Measurements from ENCODE around the gene SLC25A14. TPM values are rescaled to one million over a fixed set of nuclear protein-coding genes. Genes with fewer than 3 reads are reported as not detected.
"Not testable (repeated sequence)": the region's sequence is repeated elsewhere in the genome, so short reads cannot be mapped to it uniquely, and the experiment has no call there.

SLC25A14 gene
- total RNA-seq, 1 experiment from 2014 or later: 8.3 TPM

DNA sequence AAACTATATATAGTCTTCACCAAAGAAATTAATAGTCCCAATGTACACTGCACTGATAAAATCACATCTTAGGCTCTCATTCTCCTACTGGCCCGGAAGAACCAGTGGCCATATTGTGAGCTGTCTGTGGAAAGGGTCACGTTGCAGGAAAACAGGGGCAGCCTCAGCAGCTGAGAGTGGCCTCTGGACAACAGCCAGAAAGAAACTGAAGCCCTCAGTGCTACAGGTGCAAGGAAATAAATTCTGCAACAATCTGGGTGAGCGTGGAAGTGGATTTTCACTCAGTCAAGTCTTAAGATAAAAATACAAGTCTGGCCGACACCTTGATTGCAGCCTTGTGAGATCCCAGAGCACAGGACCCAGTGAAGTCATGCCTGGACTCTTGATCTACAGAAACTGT, 3.2 kb upstream of the SLC25A14 start:
- Mint-ChIP-seq H3K4me3 (ENCODE audit: unreplicated experiment) (no peak overlapping the region), H3K4me1 (ENCODE audit: low read depth, unreplicated experiment) (no peaks in the 10 kb centered on the region), H3K36me3 (ENCODE audit: insufficient read depth, unreplicated experiment) (peaks cover 7% of the 10 kb centered on the region), H3K27ac (ENCODE audit: unreplicated experiment) (no peak overlapping the region), H3K27me3 (ENCODE audit: insufficient read depth, unreplicated experiment) (no peaks in the 10 kb centered on the region), H3K9me3 (ENCODE audit: unreplicated experiment) (no peaks in the 10 kb centered on the region)
- Histone ChIP-seq H3K36me3 (ENCODE audit: control insufficient read depth, insufficient read depth, low read length) (no peaks in the 10 kb centered on the region), H3K27me3 (replicated peaks; ENCODE audit: control insufficient read depth, insufficient read depth, low read length) (no peaks in the 10 kb centered on the region), H3K9me3 (no peaks in the 10 kb centered on the region), H3K4me1 (no peaks in the 10 kb centered on the region), H3K4me3 (ENCODE audit: low read depth, low read length) (no peak overlapping the region)
- no TSS peak for BruUV-seq (replicated peaks)
- intact Hi-C loops (cut with micrococcal nuclease; ENCODE audit: unreplicated experiment): loop anchor here (10.0 kb wide), 1 partner anchor 198 kb away; no protein-coding TSS in a partner anchor
- DNase-seq: no peak
- ChIA-PET POLR2A (no interaction called here), CTCF (no interaction called here)
- TF ChIP-seq, protein P1, sequence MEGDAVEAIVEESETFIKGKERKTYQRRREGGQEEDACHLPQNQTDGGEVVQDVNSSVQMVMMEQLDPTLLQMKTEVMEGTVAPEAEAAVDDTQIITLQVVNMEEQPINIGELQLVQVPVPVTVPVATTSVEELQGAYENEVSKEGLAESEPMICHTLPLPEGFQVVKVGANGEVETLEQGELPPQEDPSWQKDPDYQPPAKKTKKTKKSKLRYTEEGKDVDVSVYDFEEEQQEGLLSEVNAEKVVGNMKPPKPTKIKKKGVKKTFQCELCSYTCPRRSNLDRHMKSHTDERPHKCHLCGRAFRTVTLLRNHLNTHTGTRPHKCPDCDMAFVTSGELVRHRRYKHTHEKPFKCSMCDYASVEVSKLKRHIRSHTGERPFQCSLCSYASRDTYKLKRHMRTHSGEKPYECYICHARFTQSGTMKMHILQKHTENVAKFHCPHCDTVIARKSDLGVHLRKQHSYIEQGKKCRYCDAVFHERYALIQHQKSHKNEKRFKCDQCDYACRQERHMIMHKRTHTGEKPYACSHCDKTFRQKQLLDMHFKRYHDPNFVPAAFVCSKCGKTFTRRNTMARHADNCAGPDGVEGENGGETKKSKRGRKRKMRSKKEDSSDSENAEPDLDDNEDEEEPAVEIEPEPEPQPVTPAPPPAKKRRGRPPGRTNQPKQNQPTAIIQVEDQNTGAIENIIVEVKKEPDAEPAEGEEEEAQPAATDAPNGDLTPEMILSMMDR (IDR thresholded peaks at IDR 0.05; ENCODE audit: insufficient read depth in 1 of 2, low read depth in 1 of 2, low read length in 1 of 2, severe bottlenecking in 1 of 2, unreplicated experiment in 1 of 2): no peak

DNA sequence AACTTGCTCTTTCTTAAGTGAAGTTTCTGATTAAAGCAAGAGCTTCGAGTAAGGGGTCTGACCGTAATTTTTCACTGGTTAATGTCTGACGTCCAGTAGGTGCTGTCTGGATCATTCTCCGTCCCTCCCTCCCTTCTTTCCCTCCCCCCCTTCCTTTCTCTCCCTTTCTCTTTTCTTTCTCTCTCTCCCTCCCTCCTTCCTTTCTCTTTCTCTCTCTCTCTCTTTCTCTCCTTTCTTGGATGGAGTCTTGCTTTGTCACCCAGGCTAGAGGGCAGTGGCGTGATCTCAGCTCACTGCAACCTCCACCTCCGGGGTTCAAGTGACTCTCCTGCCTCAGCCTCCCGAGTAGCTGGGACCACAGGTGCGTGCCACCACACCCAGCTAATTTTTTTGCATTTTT, 850 bp upstream of the SLC25A14 start:
- CTCF ChIA-PET: not testable (repeated sequence)

DNA sequence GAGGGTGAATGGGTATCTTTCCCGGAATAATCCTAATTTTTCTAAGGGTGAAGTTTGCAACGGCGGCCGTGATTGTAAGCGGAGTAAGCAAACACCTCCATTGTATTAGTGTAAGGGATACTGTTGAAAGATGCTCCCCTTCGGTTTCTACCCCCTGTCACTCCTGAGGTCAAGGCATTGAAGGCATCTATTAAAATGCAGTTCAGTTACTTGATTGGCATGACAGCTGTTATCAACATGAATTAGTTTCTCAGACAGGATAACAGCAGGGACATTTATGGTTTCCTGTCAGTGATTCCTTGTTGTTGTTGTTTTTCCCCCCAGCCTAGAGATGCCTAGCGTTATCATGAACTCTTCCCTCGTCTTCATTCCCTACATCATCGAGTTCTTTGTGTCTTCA, 552 bp downstream of the SLC25A14 start:
- intact Hi-C loops (cut with micrococcal nuclease; ENCODE audit: unreplicated experiment): no loop called here
- no peaks in the 10 kb centered on the region for H3K27me3 Mint-ChIP-seq (ENCODE audit: insufficient read depth, unreplicated experiment)
- peak overlapping the region; percentile 99 for H3K4me3 Mint-ChIP-seq (ENCODE audit: unreplicated experiment)
- ChIA-PET POLR2A (interaction anchor here (0.6 kb wide), 1 partner anchor 654 kb away, joined by 4 read pairs; no protein-coding TSS in a partner anchor), CTCF (interaction anchor here (1.1 kb wide), 1 partner anchor 9 kb away, joined by 3 read pairs; no protein-coding TSS in a partner anchor)
- BruUV-seq (replicated peaks): TSS peak; percentile 51
- H3K36me3 Mint-ChIP-seq (ENCODE audit: insufficient read depth, unreplicated experiment): peaks cover 7% of the 10 kb centered on the region
- TF ChIP-seq, protein P1 (IDR thresholded peaks at IDR 0.05; ENCODE audit: insufficient read depth in 1 of 2, low read depth in 1 of 2, low read length in 1 of 2, severe bottlenecking in 1 of 2, unreplicated experiment in 1 of 2): no peak
- Histone ChIP-seq H3K4me1 (no peaks in the 10 kb centered on the region), H3K4me3 (ENCODE audit: low read depth, low read length) (peak overlapping the region; percentile 72), H3K27me3 (replicated peaks; ENCODE audit: control insufficient read depth, insufficient read depth, low read length) (no peaks in the 10 kb centered on the region), H3K9me3 (no peaks in the 10 kb centered on the region), H3K36me3 (ENCODE audit: control insufficient read depth, insufficient read depth, low read length) (no peaks in the 10 kb centered on the region)
- no peaks in the 10 kb centered on the region for H3K4me1 Mint-ChIP-seq (ENCODE audit: low read depth, unreplicated experiment)
- no peak for DNase-seq
- H3K9me3 Mint-ChIP-seq (ENCODE audit: unreplicated experiment): no peaks in the 10 kb centered on the region
- peak overlapping the region; percentile 99 for H3K27ac Mint-ChIP-seq (ENCODE audit: unreplicated experiment)

More for the DNA sequence above, 850 bp upstream of the SLC25A14 start:
- peak overlapping the region; percentile 99 for H3K4me3 Mint-ChIP-seq (ENCODE audit: unreplicated experiment)
- H3K36me3 Mint-ChIP-seq (ENCODE audit: insufficient read depth, unreplicated experiment); H3K36me3 ChIP-seq (ENCODE audit: control insufficient read depth, insufficient read depth, low read length); H3K4me1 Mint-ChIP-seq (ENCODE audit: low read depth, unreplicated experiment); H3K27me3 Mint-ChIP-seq (ENCODE audit: insufficient read depth, unreplicated experiment); H3K9me3 ChIP-seq; H3K9me3 Mint-ChIP-seq (ENCODE audit: unreplicated experiment); H3K4me1 ChIP-seq; BruUV-seq (replicated peaks); DNase-seq; POLR2A ChIA-PET; H3K27me3 ChIP-seq (replicated peaks; ENCODE audit: control insufficient read depth, insufficient read depth, low read length): not testable (repeated sequence)
- intact Hi-C loops (cut with micrococcal nuclease; ENCODE audit: unreplicated experiment): loop anchor here (2.0 to 10.0 kb wide), 2 partner anchors 70 to 196 kb away; partner anchors contain the start of gene ZNF280C
- H3K27ac Mint-ChIP-seq (ENCODE audit: unreplicated experiment): peak overlapping the region; percentile 99
- H3K4me3 ChIP-seq (ENCODE audit: low read depth, low read length): peak overlapping the region; percentile 72

DNA sequence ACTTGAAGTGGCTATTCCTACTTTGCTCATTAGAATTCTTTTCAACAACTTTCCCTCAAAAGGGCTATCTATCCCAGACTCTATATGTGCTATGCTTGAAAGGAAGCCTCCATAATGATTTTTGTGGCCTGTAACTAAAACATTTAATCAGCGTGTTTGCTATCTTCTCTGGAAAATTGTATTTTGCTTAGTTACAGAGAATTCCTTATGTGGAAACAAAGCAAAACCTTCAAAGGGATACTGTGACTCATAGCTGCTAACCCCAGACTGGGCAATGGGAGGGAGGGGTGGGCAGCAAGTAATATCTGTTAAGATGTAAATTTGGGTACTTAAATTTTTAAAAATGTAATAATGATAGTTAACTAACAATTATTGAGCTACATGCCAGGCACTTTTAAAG, 3.7 kb downstream of the SLC25A14 start:
- Mint-ChIP-seq H3K27me3 (ENCODE audit: insufficient read depth, unreplicated experiment) (no peaks in the 10 kb centered on the region), H3K27ac (ENCODE audit: unreplicated experiment) (no peak overlapping the region), H3K9me3 (ENCODE audit: unreplicated experiment) (no peaks in the 10 kb centered on the region), H3K4me1 (ENCODE audit: low read depth, unreplicated experiment) (no peaks in the 10 kb centered on the region), H3K36me3 (ENCODE audit: insufficient read depth, unreplicated experiment) (peaks cover 7% of the 10 kb centered on the region), H3K4me3 (ENCODE audit: unreplicated experiment) (no peak overlapping the region)
- ChIA-PET CTCF (no interaction called here), POLR2A (no interaction called here)
- no peaks in the 10 kb centered on the region for H3K27me3 ChIP-seq (replicated peaks; ENCODE audit: control insufficient read depth, insufficient read depth, low read length)
- no peak overlapping the region for H3K4me3 ChIP-seq (ENCODE audit: low read depth, low read length)
- intact Hi-C loops (cut with micrococcal nuclease; ENCODE audit: unreplicated experiment): no loop called here
- TF ChIP-seq, protein P1 (IDR thresholded peaks at IDR 0.05; ENCODE audit: insufficient read depth in 1 of 2, low read depth in 1 of 2, low read length in 1 of 2, severe bottlenecking in 1 of 2, unreplicated experiment in 1 of 2): no peak
- no TSS peak for BruUV-seq (replicated peaks)
- H3K9me3 ChIP-seq: no peaks in the 10 kb centered on the region
- no peak for DNase-seq
- H3K4me1 ChIP-seq: no peaks in the 10 kb centered on the region
- H3K36me3 ChIP-seq (ENCODE audit: control insufficient read depth, insufficient read depth, low read length): no peaks in the 10 kb centered on the region
